Measurements from ENCODE around the gene CORO7. TPM values are rescaled to one million over a fixed set of nuclear protein-coding genes. Genes with fewer than 3 reads are reported as not detected.

CORO7 gene
- total and polyA plus RNA-seq, 7 donors = 10.0 to 43.4 (median 17.1) TPM

DNA sequence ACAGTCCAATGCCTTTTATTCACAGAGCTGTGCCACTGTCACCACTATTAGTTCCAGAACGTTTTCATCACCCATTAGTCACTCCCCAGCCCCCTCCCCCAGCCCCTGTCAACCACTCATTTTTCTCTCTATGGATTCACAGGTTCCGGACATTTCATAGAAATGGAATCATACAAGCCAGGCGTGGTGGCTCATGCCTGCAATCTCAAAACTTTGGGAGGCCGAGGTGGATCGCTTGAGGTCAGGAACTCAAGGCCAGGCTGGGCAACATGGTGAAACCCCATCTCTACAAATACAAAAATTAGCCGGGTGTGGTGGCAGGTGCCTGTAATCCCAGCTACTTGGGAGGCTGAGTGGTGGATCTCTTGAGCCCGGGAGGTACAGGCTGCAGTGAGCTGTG, 64.5 kb downstream of the CORO7 start:
- peak overlapping the region in 3 of 4 donors; percentile 18 to 90 (median 86) for H3K27ac ChIP-seq
- DNase-seq = peak; percentile 61
- TF ChIP-seq EP300 (IDR thresholded peaks at IDR 0.05) (no peak), CTCF (IDR thresholded peaks at IDR 0.05) (no peak), POLR2AphosphoS5 (IDR thresholded peaks at IDR 0.05) (no peak), POLR2A (IDR thresholded peaks at IDR 0.05) (no peak)
- intact Hi-C loops (cut with DNase I) = no loop called here
- no peak overlapping the region for H3K4me3 ChIP-seq
- no peaks in the 10 kb centered on the region for H3K9me3 ChIP-seq
- 73 to 83% methylated on average over 7 of the region's 7 CpGs for WGBS, 2 donors
- peaks cover 0 to 25% (median 19%) of the 10 kb centered on the region in 4 donors for H3K4me1 ChIP-seq
- peaks cover 0 to 6% (median 0%) of the 10 kb centered on the region in 4 donors for H3K36me3 ChIP-seq
- H3K27me3 ChIP-seq = no peaks in the 10 kb centered on the region

DNA sequence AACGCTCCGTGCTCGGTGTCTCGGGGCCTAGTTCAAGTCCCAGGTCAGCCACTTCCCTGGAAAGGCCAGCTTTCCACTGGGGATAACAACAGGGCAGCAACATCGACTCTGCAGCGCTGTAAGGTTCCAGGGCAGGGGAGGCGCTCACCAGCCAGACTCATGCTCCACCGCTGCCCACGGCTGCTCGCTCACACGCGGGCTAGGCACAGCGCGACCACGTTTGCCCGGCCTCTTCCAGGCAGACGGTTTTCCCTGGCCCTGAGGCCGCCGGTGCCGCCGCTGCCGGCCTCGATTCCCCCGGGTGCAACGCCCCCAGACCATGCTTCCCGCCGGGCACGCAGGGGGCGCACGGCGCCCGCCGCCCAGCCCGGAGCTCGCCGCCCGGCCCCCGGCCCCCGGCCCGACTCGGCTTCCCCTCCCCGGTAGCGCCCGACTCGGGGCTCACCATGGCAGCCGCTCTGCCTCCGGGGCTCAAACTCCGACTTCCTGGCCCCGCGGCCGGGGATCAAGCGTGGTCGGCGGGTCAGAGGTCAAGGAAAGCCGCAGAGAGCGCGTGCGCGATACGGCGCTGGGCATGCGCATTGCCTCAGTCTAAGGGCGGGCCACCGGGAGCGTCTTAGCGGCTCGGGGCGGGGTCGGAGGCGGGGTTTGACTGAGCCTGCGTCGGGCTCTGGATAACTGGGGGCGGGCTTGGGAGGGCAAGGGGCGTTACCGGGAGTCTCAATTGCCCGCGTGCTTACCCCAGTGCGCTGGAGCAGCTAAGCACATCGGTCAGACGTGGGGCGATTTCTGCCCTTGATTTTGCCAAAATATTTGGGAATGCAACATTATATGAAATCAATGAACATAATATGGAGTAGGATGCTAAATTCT, 65.4 kb downstream of the CORO7 start, which contains the start of gene PAM16:
TSS of gene PAM16 (minus strand) at position 535 of the 873 bp plus-strand sequence. CDS start at position 448, 87 bp downstream.
- Histone ChIP-seq H3K4me1 (peaks cover 0 to 27% (median 19%) of the 10 kb centered on the region in 4 donors), H3K36me3 (peaks cover 0 to 6% (median 0%) of the 10 kb centered on the region in 4 donors), H3K27ac (peak within 1 kb of the TSS; percentile 80 to 90 (median 84)), H3K27me3 (no peaks in the 10 kb centered on the region), H3K4me3 (peak within 1 kb of the TSS; percentile 56 to 100 (median 78)), H3K9me3 (no peaks in the 10 kb centered on the region)
- intact Hi-C loops (cut with DNase I) = no loop called here
- DNase-seq = peak; percentile 98
- 0 to 1% methylated on average over 81 of the region's 81 CpGs for WGBS, 2 donors
- TF ChIP-seq CTCF (IDR thresholded peaks at IDR 0.05) (no peak), EP300 (IDR thresholded peaks at IDR 0.05) (no peak), POLR2A (IDR thresholded peaks at IDR 0.05) (no peak), POLR2AphosphoS5 (IDR thresholded peaks at IDR 0.05) (peak; percentile 53 to 73 (median 66))

DNA sequence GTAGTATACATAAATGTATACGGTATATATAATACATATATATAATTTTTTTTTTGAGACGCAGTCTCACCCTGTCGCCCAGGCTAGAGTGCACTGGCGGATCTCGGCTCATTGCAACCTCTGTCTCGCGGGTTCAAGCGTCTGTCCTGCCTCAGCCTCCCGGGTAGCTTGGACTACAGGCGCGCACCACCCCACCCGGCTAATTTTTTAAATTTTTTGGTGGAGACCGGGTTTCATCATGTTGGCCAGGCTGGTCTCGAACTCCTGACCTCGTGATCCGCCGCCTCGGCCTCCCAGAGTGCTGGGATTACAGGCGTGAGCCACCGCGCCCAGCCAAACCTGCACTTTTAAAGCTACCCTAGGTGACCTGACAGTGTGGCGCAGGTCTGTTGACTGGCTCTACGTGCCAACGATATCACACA, 66.0 kb downstream of the CORO7 start:
- Histone ChIP-seq H3K4me1 (peaks cover 0 to 29% (median 19%) of the 10 kb centered on the region in 4 donors), H3K27ac (peak overlapping the region; percentile 80 to 90 (median 84)), H3K4me3 (peak overlapping the region; percentile 56 to 100 (median 78)), H3K9me3 (no peaks in the 10 kb centered on the region), H3K27me3 (no peaks in the 10 kb centered on the region), H3K36me3 (peaks cover 0 to 6% (median 0%) of the 10 kb centered on the region in 4 donors)
- intact Hi-C loops (cut with DNase I) = no loop called here
- TF ChIP-seq POLR2A (IDR thresholded peaks at IDR 0.05) (no peak), POLR2AphosphoS5 (IDR thresholded peaks at IDR 0.05) (no peak), CTCF (IDR thresholded peaks at IDR 0.05) (no peak), EP300 (IDR thresholded peaks at IDR 0.05) (no peak)
- no peak for DNase-seq
- WGBS, 2 donors = 31 to 33% methylated on average over 24 of the region's 24 CpGs

DNA sequence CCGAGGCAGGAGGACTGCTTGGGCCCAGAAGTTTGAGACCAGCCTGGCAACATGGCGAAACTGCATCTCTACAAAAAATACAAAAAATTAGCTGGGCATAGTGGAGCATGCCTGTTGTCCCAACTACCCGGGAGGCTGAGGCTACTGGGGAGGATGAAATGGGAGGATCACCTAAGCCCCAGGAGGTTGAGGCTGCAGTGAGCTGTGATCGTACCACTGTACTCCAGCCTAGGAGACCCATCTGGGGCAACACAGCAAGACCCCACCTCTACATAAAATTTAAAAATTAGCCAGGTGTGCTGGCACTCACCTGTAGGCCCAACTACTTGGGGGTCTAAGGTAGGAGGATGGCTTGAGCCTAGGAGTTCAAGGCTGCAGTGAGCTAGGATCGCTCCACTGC, 67.1 kb downstream of the CORO7 start:
- intact Hi-C loops (cut with DNase I) = no loop called here
- H3K36me3 ChIP-seq = no peaks in the 10 kb centered on the region
- TF ChIP-seq CTCF (IDR thresholded peaks at IDR 0.05) (no peak), EP300 (IDR thresholded peaks at IDR 0.05) (no peak), POLR2A (IDR thresholded peaks at IDR 0.05) (no peak), POLR2AphosphoS5 (IDR thresholded peaks at IDR 0.05) (no peak)
- peaks cover 0 to 30% (median 22%) of the 10 kb centered on the region in 4 donors for H3K4me1 ChIP-seq
- no peaks in the 10 kb centered on the region for H3K27me3 ChIP-seq
- no peak overlapping the region for H3K4me3 ChIP-seq
- no peak for DNase-seq
- 94 to 95% methylated on average over 5 of the region's 5 CpGs for WGBS, 2 donors
- no peak overlapping the region for H3K27ac ChIP-seq
- H3K9me3 ChIP-seq = no peaks in the 10 kb centered on the region
